HEK293 (cell line): Measurements from ENCODE around the gene THRSP.

Source experiments
- ELK4 ChIP-seq: IDR thresholded peaks from 2 replicates; pipeline ENCODE4 v1.6.1; 2011; ENCODE audit warnings: mild to moderate bottlenecking, low read depth, low read length, borderline replicate concordance
- FEZF1 ChIP-seq: fragments of 450-650 bp; formaldehyde crosslinking; IDR thresholded peaks from 2 replicates; pipeline ENCODE4 v1.5.1; 2016; ENCODE audit warnings: missing biosample characterization, missing genetic modification characterization
- GLI4 ChIP-seq: fragments of 450-650 bp; formaldehyde crosslinking; IDR thresholded peaks from 2 replicates; pipeline ENCODE4 v1.5.1; 2016; ENCODE audit warnings: missing biosample characterization, missing genetic modification characterization
- HOXD13 ChIP-seq: sonication (generic); formaldehyde crosslinking; IDR thresholded peaks from 2 replicates; pipeline ENCODE4 v1.8.0; 2022; ENCODE audit warnings: missing genetic modification reagents, borderline replicate concordance
- KLF17 ChIP-seq: fragments of 450-650 bp; formaldehyde crosslinking; IDR thresholded peaks from 2 replicates; pipeline ENCODE4 v1.5.1; 2016; ENCODE audit warnings: missing biosample characterization, missing genetic modification characterization
- KLF7 ChIP-seq: fragments of 450-650 bp; formaldehyde crosslinking; IDR thresholded peaks from 2 replicates; pipeline ENCODE4 v1.5.1; 2016; ENCODE audit warnings: missing biosample characterization, missing genetic modification characterization, borderline replicate concordance
- PRDM10 ChIP-seq: fragments of 450-650 bp; formaldehyde crosslinking; IDR thresholded peaks from 2 replicates; pipeline ENCODE4 v1.5.1; 2016; ENCODE audit warnings: missing biosample characterization, missing genetic modification characterization
- SP2 ChIP-seq: fragments of 450-650 bp; formaldehyde crosslinking; IDR thresholded peaks from 2 replicates; pipeline ENCODE4 v1.5.1; 2016; ENCODE audit warnings: missing biosample characterization, missing genetic modification characterization
- YY1 ChIP-seq: fragments of 450-650 bp; formaldehyde crosslinking; IDR thresholded peaks from 2 replicates; pipeline ENCODE4 v1.5.1; 2018; ENCODE audit warnings: missing biosample characterization, missing genetic modification characterization
- YY2 ChIP-seq: fragments of 450-650 bp; formaldehyde crosslinking; IDR thresholded peaks from 2 replicates; pipeline ENCODE4 v1.5.1; 2016; ENCODE audit warnings: missing biosample characterization, missing genetic modification characterization
- ZBTB8A ChIP-seq: fragments of 450-650 bp; formaldehyde crosslinking; IDR thresholded peaks from 2 replicates; pipeline ENCODE4 v1.5.1; 2016; ENCODE audit warnings: missing biosample characterization, missing genetic modification characterization
- ZEB2 ChIP-seq: fragments of 450-650 bp; formaldehyde crosslinking; IDR thresholded peaks from 2 replicates; pipeline ENCODE4 v1.5.1; 2016; ENCODE audit warnings: missing biosample characterization, missing genetic modification characterization
- ZIC2 ChIP-seq: fragments of 450-650 bp; formaldehyde crosslinking; IDR thresholded peaks from 2 replicates; pipeline ENCODE4 v1.5.1; 2016; ENCODE audit warnings: missing biosample characterization, missing genetic modification characterization
- ZNF146 ChIP-seq: fragments of 450-650 bp; formaldehyde crosslinking; IDR thresholded peaks from 2 replicates; pipeline ENCODE4 v1.5.1; 2016; ENCODE audit warnings: missing biosample characterization, missing genetic modification characterization
- ZNF174 ChIP-seq: fragments of 450-650 bp; formaldehyde crosslinking; IDR thresholded peaks from 2 replicates; pipeline ENCODE4 v1.5.0; 2017; ENCODE audit warnings: missing biosample characterization, mild to moderate bottlenecking, missing genetic modification characterization
- ZNF223 ChIP-seq: fragments of 450-650 bp; formaldehyde crosslinking; IDR thresholded peaks from 2 replicates; pipeline ENCODE4 v1.5.1; 2016; ENCODE audit warnings: missing biosample characterization, missing genetic modification characterization
- ZNF302 ChIP-seq: fragments of 450-650 bp; formaldehyde crosslinking; IDR thresholded peaks from 2 replicates; pipeline ENCODE4 v1.5.1; 2016; ENCODE audit warnings: missing biosample characterization, missing genetic modification characterization, low read depth
- ZNF341 ChIP-seq: fragments of 450-650 bp; formaldehyde crosslinking; IDR thresholded peaks from 2 replicates; pipeline ENCODE4; 2016; ENCODE audit warnings: low read depth, missing biosample characterization, missing genetic modification characterization
- ZNF48 ChIP-seq: fragments of 450-650 bp; formaldehyde crosslinking; IDR thresholded peaks from 2 replicates; pipeline ENCODE4 v1.5.1; 2016; ENCODE audit warnings: missing biosample characterization, missing genetic modification characterization
- ZNF488 ChIP-seq: fragments of 450-650 bp; formaldehyde crosslinking; IDR thresholded peaks from 2 replicates; pipeline ENCODE4 v1.5.1; 2016; ENCODE audit warnings: missing biosample characterization, missing genetic modification characterization
- ZNF521 ChIP-seq: fragments of 450-650 bp; formaldehyde crosslinking; IDR thresholded peaks from 2 replicates; pipeline ENCODE4 v1.5.1; 2017; ENCODE audit warnings: missing biosample characterization, mild to moderate bottlenecking, missing genetic modification characterization
- ZNF555 ChIP-seq: fragments of 450-650 bp; formaldehyde crosslinking; conservative IDR thresholded peaks from 2 replicates; pipeline ENCODE4 v1.5.1; 2017; ENCODE audit warnings: missing biosample characterization, mild to moderate bottlenecking, missing genetic modification characterization, inconsistent platforms
- ZNF621 ChIP-seq: fragments of 450-650 bp; formaldehyde crosslinking; IDR thresholded peaks from 2 replicates; pipeline ENCODE4 v1.5.1; 2017; ENCODE audit warnings: missing biosample characterization, missing genetic modification characterization
- ZNF777 ChIP-seq: fragments of 450-650 bp; formaldehyde crosslinking; IDR thresholded peaks from 2 replicates; pipeline ENCODE4 v1.5.1; 2017; ENCODE audit warnings: missing biosample characterization, missing genetic modification characterization, borderline replicate concordance
- ZNF830 ChIP-seq: fragments of 450-650 bp; IDR thresholded peaks from 2 replicates; pipeline ENCODE4 v1.5.0; 2018; ENCODE audit warnings: missing biosample characterization, missing genetic modification characterization, low read depth, mild to moderate bottlenecking, moderate library complexity
- ZSCAN30 ChIP-seq: fragments of 450-650 bp; IDR thresholded peaks from 2 replicates; pipeline ENCODE4 v1.5.1; 2018; ENCODE audit warnings: missing biosample characterization, mild to moderate bottlenecking, missing genetic modification characterization, moderate library complexity
- TF ChIP-seq, protein P1 (sequence below): fragments of 450-650 bp; formaldehyde crosslinking; IDR thresholded peaks from 2 replicates; pipeline ENCODE4 v1.5.1; 2017; ENCODE audit warnings: missing biosample characterization, missing genetic modification characterization
- TF ChIP-seq, protein P2 (sequence below): fragments of 450-650 bp; formaldehyde crosslinking; IDR thresholded peaks from 2 replicates; pipeline ENCODE4 v1.5.1; 2017; ENCODE audit warnings: missing biosample characterization, missing genetic modification characterization
- TF ChIP-seq, protein P3 (sequence below): fragments of 450-650 bp; formaldehyde crosslinking; IDR thresholded peaks from 2 replicates; pipeline ENCODE4 v1.5.1; 2016; ENCODE audit warnings: missing biosample characterization, missing genetic modification characterization

THRSP gene

GRCh38 chr11:78030429-78031325, 33.0 kb upstream of the THRSP start (continued):
- TF ChIP-seq SP2 (tag by site-specific recombination) = no peak
- no peak for TF ChIP-seq ZNF48 (tag by site-specific recombination)
- TF ChIP-seq GLI4 = no peak
- TF ChIP-seq ZNF621 (tag by site-specific recombination) = no peak
- TF ChIP-seq FEZF1 (tag by site-specific recombination) = peak; percentile 99
- no peak for TF ChIP-seq ZNF174 (tag by site-specific recombination)
- TF ChIP-seq ZBTB8A (tag by site-specific recombination) = peak; percentile 76
- TF ChIP-seq ZNF146 (tag by site-specific recombination) = no peak
- TF ChIP-seq HOXD13 = no peak
- no peak for TF ChIP-seq ZNF302 (tag by site-specific recombination)
- TF ChIP-seq, protein P1, sequence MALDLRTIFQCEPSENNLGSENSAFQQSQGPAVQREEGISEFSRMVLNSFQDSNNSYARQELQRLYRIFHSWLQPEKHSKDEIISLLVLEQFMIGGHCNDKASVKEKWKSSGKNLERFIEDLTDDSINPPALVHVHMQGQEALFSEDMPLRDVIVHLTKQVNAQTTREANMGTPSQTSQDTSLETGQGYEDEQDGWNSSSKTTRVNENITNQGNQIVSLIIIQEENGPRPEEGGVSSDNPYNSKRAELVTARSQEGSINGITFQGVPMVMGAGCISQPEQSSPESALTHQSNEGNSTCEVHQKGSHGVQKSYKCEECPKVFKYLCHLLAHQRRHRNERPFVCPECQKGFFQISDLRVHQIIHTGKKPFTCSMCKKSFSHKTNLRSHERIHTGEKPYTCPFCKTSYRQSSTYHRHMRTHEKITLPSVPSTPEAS (tag by site-specific recombination) = no peak
- no peak for TF ChIP-seq ZNF521
- no peak for TF ChIP-seq YY1 (tag by site-specific recombination)
- peak; percentile 80 for TF ChIP-seq PRDM10
- no peak for TF ChIP-seq ZNF488 (tag by site-specific recombination)
- no peak for TF ChIP-seq ZNF830
- TF ChIP-seq ZNF341 (tag by site-specific recombination) = peak; percentile 84
- TF ChIP-seq KLF17 (tag by site-specific recombination) = no peak
- TF ChIP-seq ZEB2 = no peak
- no peak for TF ChIP-seq ZNF555 (tag by site-specific recombination)
- no peak for TF ChIP-seq ELK4
- no peak for TF ChIP-seq ZNF777 (tag by site-specific recombination)
- TF ChIP-seq, protein P2, sequence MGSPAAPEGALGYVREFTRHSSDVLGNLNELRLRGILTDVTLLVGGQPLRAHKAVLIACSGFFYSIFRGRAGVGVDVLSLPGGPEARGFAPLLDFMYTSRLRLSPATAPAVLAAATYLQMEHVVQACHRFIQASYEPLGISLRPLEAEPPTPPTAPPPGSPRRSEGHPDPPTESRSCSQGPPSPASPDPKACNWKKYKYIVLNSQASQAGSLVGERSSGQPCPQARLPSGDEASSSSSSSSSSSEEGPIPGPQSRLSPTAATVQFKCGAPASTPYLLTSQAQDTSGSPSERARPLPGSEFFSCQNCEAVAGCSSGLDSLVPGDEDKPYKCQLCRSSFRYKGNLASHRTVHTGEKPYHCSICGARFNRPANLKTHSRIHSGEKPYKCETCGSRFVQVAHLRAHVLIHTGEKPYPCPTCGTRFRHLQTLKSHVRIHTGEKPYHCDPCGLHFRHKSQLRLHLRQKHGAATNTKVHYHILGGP (tag by site-specific recombination) = no peak
- no peak for TF ChIP-seq ZNF223
- peak; percentile 67; the same call in 1 of the 2 replicates for TF ChIP-seq ZSCAN30 (tag by site-specific recombination)
- TF ChIP-seq, protein P3, sequence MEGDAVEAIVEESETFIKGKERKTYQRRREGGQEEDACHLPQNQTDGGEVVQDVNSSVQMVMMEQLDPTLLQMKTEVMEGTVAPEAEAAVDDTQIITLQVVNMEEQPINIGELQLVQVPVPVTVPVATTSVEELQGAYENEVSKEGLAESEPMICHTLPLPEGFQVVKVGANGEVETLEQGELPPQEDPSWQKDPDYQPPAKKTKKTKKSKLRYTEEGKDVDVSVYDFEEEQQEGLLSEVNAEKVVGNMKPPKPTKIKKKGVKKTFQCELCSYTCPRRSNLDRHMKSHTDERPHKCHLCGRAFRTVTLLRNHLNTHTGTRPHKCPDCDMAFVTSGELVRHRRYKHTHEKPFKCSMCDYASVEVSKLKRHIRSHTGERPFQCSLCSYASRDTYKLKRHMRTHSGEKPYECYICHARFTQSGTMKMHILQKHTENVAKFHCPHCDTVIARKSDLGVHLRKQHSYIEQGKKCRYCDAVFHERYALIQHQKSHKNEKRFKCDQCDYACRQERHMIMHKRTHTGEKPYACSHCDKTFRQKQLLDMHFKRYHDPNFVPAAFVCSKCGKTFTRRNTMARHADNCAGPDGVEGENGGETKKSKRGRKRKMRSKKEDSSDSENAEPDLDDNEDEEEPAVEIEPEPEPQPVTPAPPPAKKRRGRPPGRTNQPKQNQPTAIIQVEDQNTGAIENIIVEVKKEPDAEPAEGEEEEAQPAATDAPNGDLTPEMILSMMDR = no peak
- TF ChIP-seq KLF7 (tag by site-specific recombination) = no peak
- peak; percentile 26; the same call in 1 of the 2 replicates for TF ChIP-seq ZIC2
- TF ChIP-seq YY2 = no peak
